ENCODE measurements around the gene PTOV1.

The PTOV1 gene

GRCh38 chr19:49850487-49851342 lies at the start of gene PTOV1:
PTOV1 (plus strand) TSS chr19:49851159.
- Histone ChIP-seq H3K36me3 (peaks cover 12 to 17% (median 16%) of the 10 kb centered on the region in 3 donors), H3K4me1 (peaks cover 0 to 40% (median 26%) of the 10 kb centered on the region in 4 donors), H3K27me3 (no peaks in the 10 kb centered on the region), H3K27ac (peak within 1 kb of the TSS; percentile 99 to 100), H3K9me3 (no peaks in the 10 kb centered on the region), H3K4me3 (peak within 1 kb of the TSS; percentile 96 to 97)
- intact Hi-C loops (cut with DNase I; ENCODE audit: low total_unique reads): no loop called here
- TF ChIP-seq, protein P1, sequence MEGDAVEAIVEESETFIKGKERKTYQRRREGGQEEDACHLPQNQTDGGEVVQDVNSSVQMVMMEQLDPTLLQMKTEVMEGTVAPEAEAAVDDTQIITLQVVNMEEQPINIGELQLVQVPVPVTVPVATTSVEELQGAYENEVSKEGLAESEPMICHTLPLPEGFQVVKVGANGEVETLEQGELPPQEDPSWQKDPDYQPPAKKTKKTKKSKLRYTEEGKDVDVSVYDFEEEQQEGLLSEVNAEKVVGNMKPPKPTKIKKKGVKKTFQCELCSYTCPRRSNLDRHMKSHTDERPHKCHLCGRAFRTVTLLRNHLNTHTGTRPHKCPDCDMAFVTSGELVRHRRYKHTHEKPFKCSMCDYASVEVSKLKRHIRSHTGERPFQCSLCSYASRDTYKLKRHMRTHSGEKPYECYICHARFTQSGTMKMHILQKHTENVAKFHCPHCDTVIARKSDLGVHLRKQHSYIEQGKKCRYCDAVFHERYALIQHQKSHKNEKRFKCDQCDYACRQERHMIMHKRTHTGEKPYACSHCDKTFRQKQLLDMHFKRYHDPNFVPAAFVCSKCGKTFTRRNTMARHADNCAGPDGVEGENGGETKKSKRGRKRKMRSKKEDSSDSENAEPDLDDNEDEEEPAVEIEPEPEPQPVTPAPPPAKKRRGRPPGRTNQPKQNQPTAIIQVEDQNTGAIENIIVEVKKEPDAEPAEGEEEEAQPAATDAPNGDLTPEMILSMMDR (IDR thresholded peaks at IDR 0.05): peak in 1 of 2 experiments; percentile 11
- peak; percentile 88 to 96 for DNase-seq

DNA sequence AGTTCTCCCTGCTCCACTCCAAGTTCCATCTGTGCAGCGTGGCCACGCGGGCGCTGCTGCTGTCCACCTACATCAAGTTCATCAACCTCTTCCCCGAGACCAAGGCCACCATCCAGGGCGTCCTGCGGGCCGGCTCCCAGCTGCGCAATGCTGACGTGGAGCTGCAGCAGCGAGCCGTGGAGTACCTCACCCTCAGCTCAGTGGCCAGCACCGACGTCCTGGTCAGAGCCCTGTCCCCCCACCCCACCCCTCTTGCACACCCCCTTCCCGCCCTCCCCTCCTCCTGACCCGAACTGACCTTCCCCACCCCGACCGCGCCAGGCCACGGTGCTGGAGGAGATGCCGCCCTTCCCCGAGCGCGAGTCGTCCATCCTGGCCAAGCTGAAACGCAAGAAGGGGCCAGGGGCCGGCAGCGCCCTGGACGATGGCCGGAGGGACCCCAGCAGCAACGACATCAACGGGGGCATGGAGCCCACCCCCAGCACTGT lies 49.5 kb upstream of the PTOV1 start:
- Histone ChIP-seq H3K36me3 (peaks cover 29 to 100% (median 65%) of the 10 kb centered on the region in 3 donors), H3K9me3 (no peaks in the 10 kb centered on the region), H3K4me3 (peak overlapping the region in 1 of 2 donors; percentile 47), H3K27me3 (no peaks in the 10 kb centered on the region), H3K4me1 (peaks cover 0 to 17% (median 9%) of the 10 kb centered on the region in 4 donors), H3K27ac (no peak overlapping the region)
- intact Hi-C loops (cut with DNase I; ENCODE audit: low total_unique reads): no loop called here
- no peak for DNase-seq
- TF ChIP-seq, protein P1 (IDR thresholded peaks at IDR 0.05): no peak

GRCh38 chr19:49801966-49802661 lies 48.8 kb upstream of the PTOV1 start:
- DNase-seq: peak; percentile 94 to 96
- Histone ChIP-seq H3K36me3 (peaks cover 24 to 100% (median 61%) of the 10 kb centered on the region in 3 donors), H3K4me1 (peaks cover 0 to 17% (median 9%) of the 10 kb centered on the region in 4 donors), H3K4me3 (peak overlapping the region; percentile 24 to 47), H3K27ac (peak overlapping the region; percentile 47 to 57), H3K9me3 (no peaks in the 10 kb centered on the region), H3K27me3 (no peaks in the 10 kb centered on the region)
- intact Hi-C loops (cut with DNase I; ENCODE audit: low total_unique reads): no loop called here
- TF ChIP-seq, protein P1 (IDR thresholded peaks at IDR 0.05): peak; percentile 18 to 29

DNA sequence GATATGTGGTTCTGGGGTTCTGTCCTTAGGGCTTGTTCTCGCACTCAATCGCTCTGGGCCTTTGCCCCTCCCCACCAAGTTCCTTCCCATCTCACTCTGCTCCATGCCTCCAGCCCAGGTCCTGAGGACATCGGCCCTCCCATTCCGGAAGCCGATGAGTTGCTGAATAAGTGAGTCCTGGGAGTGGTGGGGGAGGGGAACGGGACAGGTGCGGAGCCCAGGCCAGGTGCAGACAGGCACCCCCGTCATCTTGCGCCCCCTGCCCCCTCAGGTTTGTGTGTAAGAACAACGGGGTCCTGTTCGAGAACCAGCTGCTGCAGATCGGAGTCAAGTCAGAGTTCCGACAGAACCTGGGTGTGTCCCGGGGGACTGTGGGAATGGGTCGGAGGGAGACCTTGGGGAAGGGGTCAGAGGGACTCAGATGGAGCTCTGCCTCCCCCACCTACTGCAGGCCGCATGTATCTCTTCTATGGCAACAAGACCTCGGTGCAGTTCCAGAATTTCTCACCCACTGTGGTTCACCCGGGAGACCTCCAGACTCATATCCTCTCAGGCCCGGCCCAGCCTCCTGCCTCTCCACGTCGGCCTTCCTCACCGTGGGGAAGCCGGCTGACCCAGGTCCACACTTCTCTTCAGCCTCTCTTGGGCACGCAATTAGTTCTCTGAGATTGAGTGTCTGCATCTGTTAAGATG lies 48.0 kb upstream of the PTOV1 start:
- DNase-seq: no peak
- TF ChIP-seq, protein P1 (IDR thresholded peaks at IDR 0.05): no peak
- Histone ChIP-seq H3K36me3 (peaks cover 17 to 99% (median 53%) of the 10 kb centered on the region in 3 donors), H3K9me3 (no peaks in the 10 kb centered on the region), H3K4me3 (peak overlapping the region in 1 of 2 donors; percentile 47), H3K27ac (peak overlapping the region; percentile 47 to 57), H3K4me1 (peaks cover 0 to 17% (median 9%) of the 10 kb centered on the region in 4 donors), H3K27me3 (no peaks in the 10 kb centered on the region)
- intact Hi-C loops (cut with DNase I; ENCODE audit: low total_unique reads): no loop called here

DNA sequence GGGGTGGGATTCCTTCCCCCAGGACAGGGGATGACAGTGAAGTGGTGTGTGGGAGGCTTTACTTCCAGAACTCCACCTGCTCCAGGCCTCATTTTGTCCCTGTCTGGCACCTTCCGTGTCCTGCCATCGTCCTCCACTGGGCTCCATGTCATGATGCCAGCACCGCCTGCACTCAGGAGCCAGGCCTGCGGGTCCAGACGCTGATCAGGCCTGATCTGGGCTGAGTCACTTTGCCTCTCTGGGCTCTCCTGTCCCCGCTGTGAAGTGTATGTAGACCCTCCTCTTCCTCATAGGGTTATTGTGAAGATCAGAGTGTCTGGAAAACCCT lies 47.5 kb upstream of the PTOV1 start:
- no peak overlapping the region for H3K4me3 ChIP-seq
- no peak overlapping the region for H3K27ac ChIP-seq
- no peaks in the 10 kb centered on the region for H3K27me3 ChIP-seq
- intact Hi-C loops (cut with DNase I; ENCODE audit: low total_unique reads): no loop called here
- H3K9me3 ChIP-seq: no peaks in the 10 kb centered on the region
- TF ChIP-seq, protein P1 (IDR thresholded peaks at IDR 0.05): no peak
- peaks cover 0 to 21% (median 12%) of the 10 kb centered on the region in 4 donors for H3K4me1 ChIP-seq
- peaks cover 15 to 94% (median 48%) of the 10 kb centered on the region in 3 donors for H3K36me3 ChIP-seq
- DNase-seq: no peak

Data from tibial artery (tissue), 4 donors.